ENCODE results near the gene CPAMD8.

The CPAMD8 gene

DNA sequence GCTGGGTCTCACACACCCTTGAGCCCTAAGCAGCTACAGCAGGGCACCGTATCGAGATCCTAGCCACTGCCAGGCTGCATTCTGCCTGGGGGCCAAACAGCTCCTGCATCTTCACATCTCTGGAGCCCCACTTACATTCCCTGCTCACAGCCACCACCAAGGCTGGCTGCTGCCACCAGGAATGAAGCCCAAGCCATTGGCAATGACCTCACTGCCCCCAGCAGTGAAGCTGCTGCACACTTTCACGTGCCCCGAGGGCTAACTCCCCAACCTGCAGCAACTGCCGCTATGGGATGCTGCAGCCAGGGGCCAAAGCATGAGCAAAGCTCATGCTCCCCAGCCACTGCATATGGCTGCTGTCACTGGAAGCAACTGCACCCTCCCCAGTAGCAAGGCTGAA, 95.9 kb downstream of the CPAMD8 start:
- no peaks in the 10 kb centered on the region for H3K27me3 ChIP-seq (ENCODE audit: low read depth, low read length)

DNA sequence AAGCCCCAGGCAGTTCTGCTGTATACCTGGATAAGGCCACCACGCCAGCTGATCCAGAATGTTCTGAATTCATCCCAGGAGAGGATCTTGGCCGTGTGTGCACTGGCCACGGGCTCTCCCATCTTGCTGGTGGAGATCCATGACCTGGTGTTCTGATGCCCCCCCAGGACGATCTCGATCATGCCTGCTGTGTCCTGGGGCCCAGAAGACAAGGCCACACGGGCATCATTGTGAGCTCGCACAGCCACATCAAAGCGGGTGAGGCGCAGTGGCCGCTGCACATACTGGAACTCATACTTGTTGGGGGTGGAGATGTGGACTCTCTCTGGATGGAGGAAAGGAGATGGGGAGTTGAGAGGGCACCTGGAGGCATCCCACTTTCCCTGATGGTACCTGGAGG, 97.7 kb downstream of the CPAMD8 start:
- Histone ChIP-seq H3K4me1 (ENCODE audit: control insufficient read depth in 1 of 2, insufficient read depth in 2 of 2, low read length in 2 of 2) (no peaks in the 10 kb centered on the region), H3K4me3 (ENCODE audit: low read depth in 1 of 2, low read length in 2 of 2) (no peak overlapping the region), H3K9me3 (ENCODE audit: control insufficient read depth in 1 of 2, low read length in 2 of 2) (peaks cover 0 to 15% of the 10 kb centered on the region in 2 donors), H3K27ac (ENCODE audit: low read length) (no peak overlapping the region), H3K27me3 (ENCODE audit: low read depth, low read length) (no peaks in the 10 kb centered on the region), H3K36me3 (ENCODE audit: control insufficient read depth in 1 of 2, insufficient read depth in 2 of 2, low read length in 2 of 2) (no peaks in the 10 kb centered on the region)

More for the DNA sequence above, 95.9 kb downstream of the CPAMD8 start:
- Histone ChIP-seq H3K4me3 (ENCODE audit: low read depth in 1 of 2, low read length in 2 of 2) (no peak overlapping the region), H3K9me3 (ENCODE audit: control insufficient read depth in 1 of 2, low read length in 2 of 2) (peaks cover 0 to 20% of the 10 kb centered on the region in 2 donors), H3K36me3 (ENCODE audit: control insufficient read depth in 1 of 2, insufficient read depth in 2 of 2, low read length in 2 of 2) (no peaks in the 10 kb centered on the region), H3K27ac (ENCODE audit: low read length) (no peak overlapping the region), H3K4me1 (ENCODE audit: control insufficient read depth in 1 of 2, insufficient read depth in 2 of 2, low read length in 2 of 2) (no peaks in the 10 kb centered on the region)

DNA sequence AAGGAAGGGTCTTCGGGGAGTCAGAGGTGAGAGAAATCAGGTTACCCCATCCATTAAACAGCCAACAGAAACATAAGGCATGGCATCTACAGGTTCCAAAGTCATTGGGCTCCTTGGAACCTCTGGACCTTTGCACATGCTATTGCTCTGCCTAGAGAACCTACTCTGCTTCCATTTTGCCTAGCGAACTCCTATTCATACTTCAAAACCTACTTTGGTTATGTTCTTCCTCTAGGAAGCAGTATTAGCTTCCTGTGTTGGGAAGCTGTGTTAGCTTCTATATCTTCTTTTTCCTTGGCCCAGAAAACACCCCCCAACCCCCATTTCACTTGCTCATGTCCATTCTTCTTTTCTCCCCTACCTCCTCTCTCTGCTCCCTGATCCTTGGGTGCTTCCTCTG, 98.3 kb downstream of the CPAMD8 start:
- no peak overlapping the region for H3K27ac ChIP-seq (ENCODE audit: low read length)
- no peak overlapping the region for H3K4me3 ChIP-seq (ENCODE audit: low read depth in 1 of 2, low read length in 2 of 2)
- no peaks in the 10 kb centered on the region for H3K36me3 ChIP-seq (ENCODE audit: control insufficient read depth in 1 of 2, insufficient read depth in 2 of 2, low read length in 2 of 2)
- H3K27me3 ChIP-seq (ENCODE audit: low read depth, low read length), result no peaks in the 10 kb centered on the region
- H3K9me3 ChIP-seq (ENCODE audit: control insufficient read depth in 1 of 2, low read length in 2 of 2), result peaks cover 0 to 9% of the 10 kb centered on the region in 2 donors
- no peaks in the 10 kb centered on the region for H3K4me1 ChIP-seq (ENCODE audit: control insufficient read depth in 1 of 2, insufficient read depth in 2 of 2, low read length in 2 of 2)

DNA sequence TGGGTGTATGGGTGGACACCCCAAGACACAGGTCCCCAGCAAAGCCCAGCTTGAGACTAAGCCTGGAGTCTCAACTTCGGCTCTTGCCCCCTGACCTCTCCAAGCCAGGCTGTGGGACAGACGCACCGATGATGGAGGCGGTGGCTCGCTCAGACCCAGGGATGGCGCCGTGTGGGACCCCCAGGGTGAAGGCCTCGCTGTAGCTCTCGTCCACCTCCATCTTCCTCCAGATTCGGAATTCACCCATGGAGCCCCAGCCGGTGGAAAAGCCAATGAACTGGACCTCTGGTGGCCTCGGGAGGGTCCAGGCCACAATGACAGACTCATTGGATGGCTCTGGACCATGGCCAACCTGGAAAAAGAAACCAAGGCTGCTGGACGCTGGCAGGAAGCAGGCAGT, 98.7 kb downstream of the CPAMD8 start:
- Histone ChIP-seq H3K4me1 (ENCODE audit: control insufficient read depth in 1 of 2, insufficient read depth in 2 of 2, low read length in 2 of 2) (no peaks in the 10 kb centered on the region), H3K27me3 (ENCODE audit: low read depth, low read length) (no peaks in the 10 kb centered on the region), H3K4me3 (ENCODE audit: low read depth in 1 of 2, low read length in 2 of 2) (no peak overlapping the region), H3K36me3 (ENCODE audit: control insufficient read depth in 1 of 2, insufficient read depth in 2 of 2, low read length in 2 of 2) (no peaks in the 10 kb centered on the region), H3K9me3 (ENCODE audit: control insufficient read depth in 1 of 2, low read length in 2 of 2) (peaks cover 0 to 9% of the 10 kb centered on the region in 2 donors), H3K27ac (ENCODE audit: low read length) (no peak overlapping the region)

DNA sequence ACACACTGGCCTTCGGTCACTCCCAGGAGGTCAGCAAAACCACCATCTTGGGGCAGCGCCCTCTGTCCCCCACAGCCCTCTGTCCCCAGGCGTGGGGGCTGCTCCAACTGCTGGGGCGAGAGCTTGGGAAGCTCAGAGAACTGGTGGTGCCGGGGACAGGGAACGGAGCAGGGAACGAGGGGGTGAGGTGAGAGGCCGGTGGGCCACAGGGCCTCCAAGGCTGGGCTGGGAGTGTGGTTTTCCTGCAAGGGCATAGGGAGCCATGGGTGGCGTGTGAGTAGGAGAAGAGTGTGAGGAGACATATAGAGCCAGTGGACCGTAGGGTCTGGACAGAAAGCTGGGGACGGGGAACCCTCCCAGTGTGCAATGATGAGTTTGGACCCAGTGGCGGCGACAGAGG, 103.7 kb downstream of the CPAMD8 start:
- Histone ChIP-seq H3K27me3 (ENCODE audit: low read depth, low read length) (no peaks in the 10 kb centered on the region), H3K4me1 (ENCODE audit: control insufficient read depth in 1 of 2, insufficient read depth in 2 of 2, low read length in 2 of 2) (no peaks in the 10 kb centered on the region)

DNA sequence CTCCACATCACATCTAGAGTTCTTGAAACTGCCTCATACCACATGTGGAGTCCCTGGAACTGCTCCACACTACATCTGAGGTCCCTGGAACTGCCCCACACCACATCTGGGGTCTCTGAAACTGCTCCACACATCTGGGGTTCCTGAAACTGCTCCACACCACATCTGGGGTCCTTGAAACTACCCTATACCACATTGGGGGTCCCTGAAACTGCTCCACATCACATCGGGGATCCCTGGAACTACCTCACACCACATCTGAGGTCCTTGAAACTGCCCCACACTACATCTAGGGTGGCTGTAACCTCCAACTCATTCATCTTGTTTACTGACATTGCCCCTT, 104.0 kb downstream of the CPAMD8 start:
- Histone ChIP-seq H3K4me3 (ENCODE audit: low read depth in 1 of 2, low read length in 2 of 2) (no peak overlapping the region), H3K36me3 (ENCODE audit: control insufficient read depth in 1 of 2, insufficient read depth in 2 of 2, low read length in 2 of 2) (no peaks in the 10 kb centered on the region), H3K9me3 (ENCODE audit: control insufficient read depth in 1 of 2, low read length in 2 of 2) (peaks cover 0 to 15% of the 10 kb centered on the region in 2 donors), H3K27ac (ENCODE audit: low read length) (no peak overlapping the region), H3K27me3 (ENCODE audit: low read depth, low read length) (no peaks in the 10 kb centered on the region), H3K4me1 (ENCODE audit: control insufficient read depth in 1 of 2, insufficient read depth in 2 of 2, low read length in 2 of 2) (no peaks in the 10 kb centered on the region)

More for the DNA sequence above, 103.7 kb downstream of the CPAMD8 start:
- H3K36me3 ChIP-seq (ENCODE audit: control insufficient read depth in 1 of 2, insufficient read depth in 2 of 2, low read length in 2 of 2), result no peaks in the 10 kb centered on the region
- H3K4me3 ChIP-seq (ENCODE audit: low read depth in 1 of 2, low read length in 2 of 2), result no peak overlapping the region
- peaks cover 0 to 15% of the 10 kb centered on the region in 2 donors for H3K9me3 ChIP-seq (ENCODE audit: control insufficient read depth in 1 of 2, low read length in 2 of 2)
- no peak overlapping the region for H3K27ac ChIP-seq (ENCODE audit: low read length)

DNA sequence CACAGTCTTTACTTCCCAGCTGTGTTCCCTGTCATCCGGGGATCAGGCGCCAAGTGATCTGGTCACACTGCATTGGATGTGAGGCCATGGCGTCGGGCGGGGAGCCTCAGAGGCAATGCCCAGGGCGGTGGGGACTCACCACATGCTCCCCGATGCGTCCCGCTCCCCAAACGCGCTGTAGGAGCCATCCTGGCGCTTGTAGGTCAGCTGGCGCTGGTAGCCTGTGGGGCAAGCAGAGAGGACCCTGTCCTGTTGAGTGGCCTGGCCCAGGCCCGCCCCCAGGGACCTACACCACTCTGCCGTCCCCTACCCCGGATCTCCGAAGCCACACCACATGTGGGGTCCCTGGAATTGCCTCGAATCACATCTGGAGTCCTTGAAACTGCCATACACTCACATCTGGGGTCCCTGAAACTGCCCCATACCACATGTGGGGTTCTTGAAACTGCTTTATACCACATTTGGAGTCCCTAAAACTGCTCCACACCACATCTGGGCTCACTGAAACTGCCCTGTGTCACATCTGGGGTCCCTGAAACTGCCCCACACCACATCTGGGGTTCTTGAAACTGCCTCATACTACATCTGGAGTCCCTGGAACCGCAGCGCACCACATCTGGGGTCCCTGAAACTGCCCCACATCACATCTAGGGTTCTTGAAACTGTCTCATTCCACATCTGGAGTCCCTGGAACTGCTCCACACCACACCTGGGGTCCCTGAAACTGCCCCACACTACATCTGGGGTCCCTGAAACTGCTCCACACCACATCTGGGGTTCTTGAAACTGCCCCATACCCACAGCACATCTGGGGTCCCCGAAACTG, 104.6 kb downstream of the CPAMD8 start:
- no peak overlapping the region for H3K4me3 ChIP-seq (ENCODE audit: low read depth in 1 of 2, low read length in 2 of 2)
- H3K27me3 ChIP-seq (ENCODE audit: low read depth, low read length), result no peaks in the 10 kb centered on the region
- H3K4me1 ChIP-seq (ENCODE audit: control insufficient read depth in 1 of 2, insufficient read depth in 2 of 2, low read length in 2 of 2), result no peaks in the 10 kb centered on the region
- peaks cover 0 to 17% of the 10 kb centered on the region in 2 donors for H3K9me3 ChIP-seq (ENCODE audit: control insufficient read depth in 1 of 2, low read length in 2 of 2)
- H3K27ac ChIP-seq (ENCODE audit: low read length), result no peak overlapping the region
- H3K36me3 ChIP-seq (ENCODE audit: control insufficient read depth in 1 of 2, insufficient read depth in 2 of 2, low read length in 2 of 2), result no peaks in the 10 kb centered on the region

DNA sequence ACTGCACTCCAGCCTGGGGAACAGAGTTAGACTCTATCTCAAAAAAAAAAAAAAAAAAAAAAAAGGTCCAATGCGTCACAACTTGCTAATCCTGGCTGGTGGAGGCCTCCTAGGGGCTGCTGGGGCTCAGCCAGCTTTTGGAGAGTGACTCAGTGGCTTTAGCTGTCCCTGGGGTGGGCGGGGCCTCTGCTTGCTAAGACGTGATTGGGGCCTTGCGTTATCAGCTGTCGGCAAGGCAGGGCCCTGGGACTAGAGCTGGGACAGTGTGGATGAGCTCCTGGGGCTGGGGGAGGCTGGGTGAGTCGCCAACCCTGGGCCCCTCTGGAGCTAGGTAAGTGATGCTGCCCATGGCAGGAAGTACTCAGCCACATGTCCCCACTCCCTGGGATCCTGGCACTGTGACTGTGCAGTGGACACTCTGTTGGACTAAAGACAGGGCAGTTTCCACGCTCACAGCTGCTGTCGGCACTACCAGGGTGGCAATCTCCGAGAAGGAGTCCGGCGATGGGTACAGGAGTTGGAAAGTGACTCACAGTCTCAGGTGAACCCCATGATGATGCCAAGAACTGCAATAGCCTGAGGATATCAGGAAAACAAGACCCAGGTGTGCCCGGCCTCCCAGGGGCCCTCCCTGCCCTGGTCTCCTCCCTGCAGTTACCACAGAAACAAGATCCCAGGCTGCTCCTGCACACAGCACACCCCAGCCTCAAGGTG, 105.6 kb downstream of the CPAMD8 start:
- peaks cover 0 to 17% of the 10 kb centered on the region in 2 donors for H3K9me3 ChIP-seq (ENCODE audit: control insufficient read depth in 1 of 2, low read length in 2 of 2)
- no peaks in the 10 kb centered on the region for H3K36me3 ChIP-seq (ENCODE audit: control insufficient read depth in 1 of 2, insufficient read depth in 2 of 2, low read length in 2 of 2)
- H3K27ac ChIP-seq (ENCODE audit: low read length), result no peak overlapping the region
- no peaks in the 10 kb centered on the region for H3K27me3 ChIP-seq (ENCODE audit: low read depth, low read length)
- H3K4me1 ChIP-seq (ENCODE audit: control insufficient read depth in 1 of 2, insufficient read depth in 2 of 2, low read length in 2 of 2), result no peaks in the 10 kb centered on the region
- no peak overlapping the region for H3K4me3 ChIP-seq (ENCODE audit: low read depth in 1 of 2, low read length in 2 of 2)

DNA sequence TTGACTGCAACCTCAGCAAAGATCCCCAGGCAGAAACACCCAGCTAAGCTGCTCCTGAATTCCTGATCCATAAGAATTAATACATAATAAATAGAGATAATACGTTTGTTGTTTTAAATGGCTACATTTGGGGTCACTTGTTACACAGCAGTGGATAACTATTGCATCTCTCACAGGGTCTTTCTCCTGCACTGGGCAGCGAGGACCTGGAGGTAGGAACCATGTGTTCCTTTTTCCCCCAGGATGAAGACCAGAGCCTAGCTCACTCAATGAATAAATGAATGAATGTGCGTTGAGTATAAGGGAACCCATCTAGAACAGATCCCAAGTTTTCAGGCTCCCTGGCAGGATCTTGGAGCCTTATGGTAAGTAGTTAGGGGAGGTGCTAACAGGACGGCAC, 107.1 kb downstream of the CPAMD8 start:
- Histone ChIP-seq H3K9me3 (ENCODE audit: control insufficient read depth in 1 of 2, low read length in 2 of 2) (peaks cover 0 to 21% of the 10 kb centered on the region in 2 donors), H3K27ac (ENCODE audit: low read length) (no peak overlapping the region), H3K4me1 (ENCODE audit: control insufficient read depth in 1 of 2, insufficient read depth in 2 of 2, low read length in 2 of 2) (no peaks in the 10 kb centered on the region), H3K36me3 (ENCODE audit: control insufficient read depth in 1 of 2, insufficient read depth in 2 of 2, low read length in 2 of 2) (no peaks in the 10 kb centered on the region), H3K27me3 (ENCODE audit: low read depth, low read length) (no peaks in the 10 kb centered on the region), H3K4me3 (ENCODE audit: low read depth in 1 of 2, low read length in 2 of 2) (no peak overlapping the region)

DNA sequence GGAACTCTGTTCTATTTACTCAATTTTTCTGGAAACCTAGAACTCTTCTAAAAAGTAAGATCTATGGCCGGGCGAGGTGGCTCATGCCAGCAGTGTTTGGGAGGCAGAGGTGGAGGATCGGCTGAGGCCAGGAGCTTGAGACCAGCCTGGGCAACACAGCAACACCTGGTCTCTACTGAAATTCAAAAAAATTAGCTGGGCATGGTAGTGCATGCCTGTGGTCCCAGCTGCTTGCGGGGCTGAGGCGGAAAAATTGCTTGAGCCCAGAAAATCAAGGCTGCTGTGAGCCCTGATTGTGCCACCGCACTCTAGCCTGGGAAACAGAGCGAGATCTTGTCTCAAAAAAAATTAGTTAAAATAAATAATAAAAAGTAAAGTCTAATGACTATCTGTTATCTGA, 109.2 kb downstream of the CPAMD8 start:
- Histone ChIP-seq H3K9me3 (ENCODE audit: control insufficient read depth in 1 of 2, low read length in 2 of 2) (peaks cover 17 to 42% of the 10 kb centered on the region in 2 donors), H3K4me1 (ENCODE audit: control insufficient read depth in 1 of 2, insufficient read depth in 2 of 2, low read length in 2 of 2) (no peaks in the 10 kb centered on the region), H3K36me3 (ENCODE audit: control insufficient read depth in 1 of 2, insufficient read depth in 2 of 2, low read length in 2 of 2) (no peaks in the 10 kb centered on the region), H3K4me3 (ENCODE audit: low read depth in 1 of 2, low read length in 2 of 2) (no peak overlapping the region), H3K27ac (ENCODE audit: low read length) (no peak overlapping the region), H3K27me3 (ENCODE audit: low read depth, low read length) (no peaks in the 10 kb centered on the region)

DNA sequence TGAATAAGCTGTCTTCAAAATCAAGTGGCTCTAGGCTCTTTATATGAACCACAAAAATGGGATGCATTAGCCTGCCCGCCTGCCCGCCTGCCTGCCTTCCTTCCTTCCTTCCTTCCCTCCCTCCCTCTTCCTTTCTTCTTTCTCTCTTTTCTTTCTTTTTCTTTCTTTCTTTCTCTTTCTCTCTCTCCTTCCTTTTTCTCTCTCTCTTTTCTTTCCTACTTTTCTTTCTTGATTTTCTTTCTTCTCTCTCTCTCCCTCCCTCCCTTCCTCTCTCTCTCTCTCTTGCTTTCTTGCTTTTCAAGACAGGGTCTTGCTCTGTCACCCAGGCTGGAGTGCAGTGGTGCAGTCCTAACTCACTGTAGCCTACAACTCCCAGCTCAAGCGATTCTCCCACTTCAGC, 110.9 kb downstream of the CPAMD8 start:
- H3K27me3 ChIP-seq (ENCODE audit: low read depth, low read length), result no peaks in the 10 kb centered on the region
- H3K4me1 ChIP-seq (ENCODE audit: control insufficient read depth in 1 of 2, insufficient read depth in 2 of 2, low read length in 2 of 2), result no peaks in the 10 kb centered on the region
- peaks cover 17 to 43% of the 10 kb centered on the region in 2 donors for H3K9me3 ChIP-seq (ENCODE audit: control insufficient read depth in 1 of 2, low read length in 2 of 2)
- no peaks in the 10 kb centered on the region for H3K36me3 ChIP-seq (ENCODE audit: control insufficient read depth in 1 of 2, insufficient read depth in 2 of 2, low read length in 2 of 2)
- H3K4me3 ChIP-seq (ENCODE audit: low read depth in 1 of 2, low read length in 2 of 2), result no peak overlapping the region
- no peak overlapping the region for H3K27ac ChIP-seq (ENCODE audit: low read length)
